ENCODE measurements around the gene CDT1. TPM values are rescaled to one million over a fixed set of nuclear protein-coding genes. Genes with fewer than 3 reads are reported as not detected.

Gene CDT1
- total RNA-seq, 2 experiments from 2014 or later, result 136 to 182 TPM

- ChIA-PET POLR2A (interaction anchor here (0.6 to 0.7 kb wide), 2 partner anchors 9 to 19 kb away, joined by 3 read pairs; no protein-coding TSS in a partner anchor), CTCF (interaction anchor here (1.5 kb wide), 1 partner anchor 41 kb away, joined by 5 read pairs; no protein-coding TSS in a partner anchor)
- no peak overlapping the region for H3K27ac Mint-ChIP-seq
- H3K36me3 Mint-ChIP-seq (ENCODE audit: low read depth), result peaks cover 2% of the 10 kb centered on the region
- intact Hi-C loops (cut with DNase I, micrococcal nuclease), result no loop called here
- no peaks in the 10 kb centered on the region for H3K27me3 Mint-ChIP-seq
- no peaks in the 10 kb centered on the region for H3K9me3 Mint-ChIP-seq (ENCODE audit: low read depth)
- ATAC-seq (no peak), DNase-seq (no peak)
- peaks cover 48% of the 10 kb centered on the region for H3K4me1 Mint-ChIP-seq
- H3K4me3 Mint-ChIP-seq, result no peak overlapping the region
These were observed 25.4 kb upstream of the CDT1 start for GRCh38 chr16:88778271-88778525.

GRCh38 chr16:88778541-88779065 is 25.0 kb upstream of the CDT1 start:
- Mint-ChIP-seq H3K4me1 (peaks cover 52% of the 10 kb centered on the region), H3K27me3 (no peaks in the 10 kb centered on the region), H3K27ac (no peak overlapping the region), H3K4me3 (no peak overlapping the region), H3K9me3 (ENCODE audit: low read depth) (no peaks in the 10 kb centered on the region), H3K36me3 (ENCODE audit: low read depth) (peaks cover 2% of the 10 kb centered on the region)
- intact Hi-C loops (cut with DNase I, micrococcal nuclease), result no loop called here
- ChIA-PET CTCF (interaction anchor here (0.7 to 1.5 kb wide), 2 partner anchors 41 to 271 kb away, joined by 4 to 5 read pairs; no protein-coding TSS in a partner anchor), POLR2A (interaction anchor here (1.2 kb wide), 1 partner anchor 14 kb away, joined by 4 read pairs; no protein-coding TSS in a partner anchor)
- DNase-seq (no peak), ATAC-seq (no peak)

GRCh38 chr16:88779406-88780141 is 24.0 kb upstream of the CDT1 start:
- no peaks in the 10 kb centered on the region for H3K27me3 Mint-ChIP-seq
- H3K4me3 Mint-ChIP-seq, result peak overlapping the region; percentile 66
- CTCF ChIA-PET, result interaction anchor here (0.7 to 6.4 kb wide), 4 partner anchors 33 to 270 kb away, joined by 3 to 59 read pairs (median 4); no protein-coding TSS in a partner anchor
- H3K27ac Mint-ChIP-seq, result peak overlapping the region; percentile 79
- intact Hi-C loops (cut with DNase I, micrococcal nuclease), result loop anchor here (10.0 kb wide), 4 partner anchors 145 to 825 kb away; partner anchors contain the start of genes BANP (in 1 of the 2), IL17C (in 1 of the 2), SPG7 (in 1 of the 2) and ZFPM1 (in 1 of the 2)
- H3K4me1 Mint-ChIP-seq, result peaks cover 53% of the 10 kb centered on the region
- DNase-seq, result no peak
- peaks cover 2% of the 10 kb centered on the region for H3K36me3 Mint-ChIP-seq (ENCODE audit: low read depth)
- no peaks in the 10 kb centered on the region for H3K9me3 Mint-ChIP-seq (ENCODE audit: low read depth)
- no peak for ATAC-seq
- POLR2A ChIA-PET, result interaction anchor here (1.2 kb wide), 1 partner anchor 13 kb away, joined by 4 read pairs; no protein-coding TSS in a partner anchor

GRCh38 chr16:88780142-88781062 is 23.2 kb upstream of the CDT1 start:
- Mint-ChIP-seq H3K36me3 (ENCODE audit: low read depth) (peaks cover 2% of the 10 kb centered on the region), H3K9me3 (ENCODE audit: low read depth) (no peaks in the 10 kb centered on the region), H3K27ac (peak overlapping the region; percentile 79), H3K27me3 (no peaks in the 10 kb centered on the region), H3K4me3 (peak overlapping the region; percentile 66), H3K4me1 (peaks cover 53% of the 10 kb centered on the region)
- peak; percentile 29 for DNase-seq
- CTCF ChIA-PET, result interaction anchor here (0.6 to 6.4 kb wide), 12 partner anchors 8 to 407 kb away, joined by 3 to 59 read pairs (median 4); no protein-coding TSS in a partner anchor
- ATAC-seq, result no peak
- POLR2A ChIA-PET, result interaction anchor here (0.9 to 2.1 kb wide), 3 partner anchors 22 to 80 kb away, joined by 3 to 13 read pairs (median 3); partner anchors contain the start of gene APRT
- intact Hi-C loops (cut with DNase I, micrococcal nuclease), result loop anchor here (1.0 to 10.0 kb wide), 8 partner anchors 31 to 826 kb away; partner anchors contain the start of genes APRT (in 1 of the 2), BANP (in 1 of the 2), IL17C (in 1 of the 2) and SPG7 (in 1 of the 2)

GRCh38 chr16:88781140-88782077 is 22.2 kb upstream of the CDT1 start:
- ATAC-seq, result peak; percentile 53
- H3K9me3 Mint-ChIP-seq (ENCODE audit: low read depth), result no peaks in the 10 kb centered on the region
- peaks cover 2% of the 10 kb centered on the region for H3K36me3 Mint-ChIP-seq (ENCODE audit: low read depth)
- peaks cover 53% of the 10 kb centered on the region for H3K4me1 Mint-ChIP-seq
- ChIA-PET POLR2A (interaction anchor here (0.6 to 2.1 kb wide), 7 partner anchors 12 to 211 kb away, joined by 3 to 13 read pairs (median 3); partner anchors contain the start of genes APRT and ZC3H18), CTCF (interaction anchor here (0.6 to 6.4 kb wide), 22 partner anchors 9 to 459 kb away, joined by 3 to 59 read pairs (median 3); no protein-coding TSS in a partner anchor)
- H3K27me3 Mint-ChIP-seq, result no peaks in the 10 kb centered on the region
- H3K4me3 Mint-ChIP-seq, result peak overlapping the region; percentile 66
- intact Hi-C loops (cut with DNase I, micrococcal nuclease), result loop anchor here (1.0 to 10.0 kb wide), 14 partner anchors 21 to 827 kb away; partner anchors contain the start of genes APRT (in 1 of the 2), BANP (in 1 of the 2), CDT1 (in 1 of the 2) and CTU2 (in 1 of the 2)
- DNase-seq, result peak; percentile 83
- peak overlapping the region; percentile 79 for H3K27ac Mint-ChIP-seq

- Mint-ChIP-seq H3K27me3 (no peaks in the 10 kb centered on the region), H3K4me3 (peak overlapping the region; percentile 66), H3K9me3 (ENCODE audit: low read depth) (no peaks in the 10 kb centered on the region), H3K27ac (peak overlapping the region; percentile 79), H3K36me3 (ENCODE audit: low read depth) (no peaks in the 10 kb centered on the region), H3K4me1 (peaks cover 52% of the 10 kb centered on the region)
- intact Hi-C loops (cut with DNase I, micrococcal nuclease), result loop anchor here (1.0 to 10.0 kb wide), 11 partner anchors 20 to 828 kb away; partner anchors contain the start of genes BANP (in 1 of the 2), CDT1 (in 1 of the 2), CTU2 (in 1 of the 2) and CYBA (in 1 of the 2)
- ChIA-PET POLR2A (interaction anchor here (0.6 to 2.1 kb wide), 5 partner anchors 11 to 212 kb away, joined by 3 to 13 read pairs (median 7); partner anchors contain the start of genes APRT and ZC3H18), CTCF (interaction anchor here (0.5 to 6.4 kb wide), 20 partner anchors 11 to 1574 kb away, joined by 3 to 59 read pairs (median 4); partner anchors contain the start of gene ZNF778)
- ATAC-seq (peak; percentile 78), DNase-seq (peak; percentile 93)
These were observed 20.9 kb upstream of the CDT1 start for GRCh38 chr16:88782454-88783390.

GRCh38 chr16:88783391-88784073 is 20.1 kb upstream of the CDT1 start:
- Mint-ChIP-seq H3K4me3 (peak overlapping the region; percentile 66), H3K4me1 (peaks cover 46% of the 10 kb centered on the region), H3K9me3 (ENCODE audit: low read depth) (no peaks in the 10 kb centered on the region), H3K36me3 (ENCODE audit: low read depth) (no peaks in the 10 kb centered on the region), H3K27ac (peak overlapping the region; percentile 79), H3K27me3 (no peaks in the 10 kb centered on the region)
- ATAC-seq (no peak), DNase-seq (peak; percentile 39)
- intact Hi-C loops (cut with DNase I, micrococcal nuclease), result loop anchor here (2.0 to 10.0 kb wide), 9 partner anchors 19 to 829 kb away; partner anchors contain the start of genes BANP (in 1 of the 2), CDT1 (in 1 of the 2), IL17C (in 1 of the 2) and MVD (in 1 of the 2)
- POLR2A ChIA-PET, result interaction anchor here (1.1 kb wide), 1 partner anchor 20 kb away, joined by 4 read pairs; no protein-coding TSS in a partner anchor
- CTCF ChIA-PET, result interaction anchor here (0.7 to 6.4 kb wide), 7 partner anchors 11 to 1575 kb away, joined by 3 to 59 read pairs (median 6); partner anchors contain the start of gene ZNF778

GRCh38 chr16:88784074-88784855 is 19.3 kb upstream of the CDT1 start:
- H3K27ac Mint-ChIP-seq, result peak overlapping the region; percentile 79
- peaks cover 42% of the 10 kb centered on the region for H3K4me1 Mint-ChIP-seq
- H3K9me3 Mint-ChIP-seq (ENCODE audit: low read depth), result no peaks in the 10 kb centered on the region
- no peaks in the 10 kb centered on the region for H3K36me3 Mint-ChIP-seq (ENCODE audit: low read depth)
- ATAC-seq (no peak), DNase-seq (peak; percentile 70)
- intact Hi-C loops (cut with DNase I, micrococcal nuclease), result loop anchor here (2.0 to 10.0 kb wide), 8 partner anchors 47 to 829 kb away; partner anchors contain the start of genes BANP (in 1 of the 2), IL17C (in 1 of the 2), MVD (in 1 of the 2) and SNAI3 (in 1 of the 2)
- no peaks in the 10 kb centered on the region for H3K27me3 Mint-ChIP-seq
- POLR2A ChIA-PET, result interaction anchor here (1.1 kb wide), 1 partner anchor 19 kb away, joined by 4 read pairs; no protein-coding TSS in a partner anchor
- CTCF ChIA-PET, result interaction anchor here (0.6 to 6.4 kb wide), 4 partner anchors 25 to 1575 kb away, joined by 3 to 59 read pairs (median 4); no protein-coding TSS in a partner anchor
- H3K4me3 Mint-ChIP-seq, result peak overlapping the region; percentile 66
